ENCODE measurements around the gene PPP1R26. TPM values are rescaled to one million over a fixed set of nuclear protein-coding genes. Genes with fewer than 3 reads are reported as not detected.

PPP1R26 gene
- total and polyA plus RNA-seq, 2 of the 4 experiments (the other 2 are of a cell fraction), result 3.8 to 5.6 TPM

DNA sequence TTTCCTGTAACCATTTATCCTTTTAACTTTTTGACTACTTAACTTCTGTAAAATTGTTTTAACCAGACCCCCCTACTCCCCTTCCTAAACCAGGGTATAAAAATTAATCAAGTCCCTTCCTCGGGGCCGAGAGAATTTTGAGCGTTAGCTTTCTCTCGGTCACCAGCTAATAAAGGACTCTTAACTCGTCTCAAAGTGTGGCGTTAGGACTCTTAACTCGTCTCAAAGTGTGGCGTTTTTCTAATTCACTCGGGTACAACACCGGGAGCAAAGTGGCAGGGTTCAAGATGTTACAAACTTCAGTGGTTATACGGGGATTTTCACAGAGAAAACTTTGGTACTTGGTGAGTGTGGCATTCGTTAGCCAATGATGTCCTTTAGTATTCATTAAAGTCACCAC, 39.7 kb upstream of the PPP1R26 start:
- Histone ChIP-seq H2BK15ac (ENCODE audit: low read depth, low read length) (no peak overlapping the region), H3K56ac (ENCODE audit: extremely low read depth, insufficient read depth, low read length) (no peak overlapping the region), H2BK20ac (ENCODE audit: low read depth, low read length) (no peak overlapping the region), H4K8ac (ENCODE audit: low read depth in 2 of 2, low read length in 2 of 2) (no peak overlapping the region), H3K9me1 (ENCODE audit: insufficient read depth, low read length) (no peaks in the 10 kb centered on the region), H3K9ac (ENCODE audit: low read depth, low read length) (no peak overlapping the region), H3K4me3 (ENCODE audit: insufficient read depth, low read depth, low read length) (no peak overlapping the region), H3K18ac (ENCODE audit: low read depth, low read length) (no peak overlapping the region), H3K27me3 (ENCODE audit: control insufficient read depth, insufficient read depth, low read length) (no peaks in the 10 kb centered on the region; the same call in 1 of the 2 replicates), H4K20me1 (ENCODE audit: insufficient read depth, low read length) (no peaks in the 10 kb centered on the region), H3K36me3 (ENCODE audit: control insufficient read depth, insufficient read depth, low read length) (no peaks in the 10 kb centered on the region), H3K4ac (ENCODE audit: low read depth, low read length) (no peak overlapping the region), H2AK9ac (replicated peaks; ENCODE audit: low read depth, low read length, poor library complexity) (no peak overlapping the region), H2BK5ac (ENCODE audit: low read depth, low read length, poor library complexity, severe bottlenecking) (no peak overlapping the region), H3K27ac (ENCODE audit: insufficient read depth, low read length) (no peak overlapping the region), H3K4me2 (ENCODE audit: low read depth, low read length) (no peak overlapping the region), H2AK5ac (ENCODE audit: low read depth, low read length) (no peak overlapping the region), H3K14ac (replicated peaks; ENCODE audit: low read depth, low read length) (no peak overlapping the region), H4K91ac (ENCODE audit: insufficient read depth, low read depth, low read length) (no peak overlapping the region), H3K9me3 (ENCODE audit: control insufficient read depth, insufficient read depth, low read length) (no peaks in the 10 kb centered on the region), H2AFZ (replicated peaks; ENCODE audit: low read length, poor library complexity) (no peak overlapping the region), H4K5ac (ENCODE audit: low read depth, low read length) (no peak overlapping the region), H2BK120ac (ENCODE audit: low read depth, low read length) (no peak overlapping the region), H3K4me1 (ENCODE audit: control insufficient read depth, insufficient read depth, low read length) (no peaks in the 10 kb centered on the region), H3K23ac (ENCODE audit: low read depth, low read length) (no peak overlapping the region), H3K79me1 (ENCODE audit: low read depth in 1 of 2, low read length in 2 of 2) (no peaks in the 10 kb centered on the region)
- DNase-seq (no peak), ATAC-seq (ENCODE audit: low read depth) (no peak)
- 35% methylated on average over 10 of the region's 12 CpGs; no CpG with 5 or more reads in 1 of the 2 experiments for WGBS, 2 experiments (ENCODE audit: extremely low coverage in 2 of 2, insufficient read length in 1 of 2)
- TF ChIP-seq, protein P1, sequence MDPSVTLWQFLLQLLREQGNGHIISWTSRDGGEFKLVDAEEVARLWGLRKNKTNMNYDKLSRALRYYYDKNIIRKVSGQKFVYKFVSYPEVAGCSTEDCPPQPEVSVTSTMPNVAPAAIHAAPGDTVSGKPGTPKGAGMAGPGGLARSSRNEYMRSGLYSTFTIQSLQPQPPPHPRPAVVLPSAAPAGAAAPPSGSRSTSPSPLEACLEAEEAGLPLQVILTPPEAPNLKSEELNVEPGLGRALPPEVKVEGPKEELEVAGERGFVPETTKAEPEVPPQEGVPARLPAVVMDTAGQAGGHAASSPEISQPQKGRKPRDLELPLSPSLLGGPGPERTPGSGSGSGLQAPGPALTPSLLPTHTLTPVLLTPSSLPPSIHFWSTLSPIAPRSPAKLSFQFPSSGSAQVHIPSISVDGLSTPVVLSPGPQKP (IDR thresholded peaks at IDR 0.05; ENCODE audit: borderline replicate concordance, low read depth, low read length), result no peak
- TF ChIP-seq, protein P2, sequence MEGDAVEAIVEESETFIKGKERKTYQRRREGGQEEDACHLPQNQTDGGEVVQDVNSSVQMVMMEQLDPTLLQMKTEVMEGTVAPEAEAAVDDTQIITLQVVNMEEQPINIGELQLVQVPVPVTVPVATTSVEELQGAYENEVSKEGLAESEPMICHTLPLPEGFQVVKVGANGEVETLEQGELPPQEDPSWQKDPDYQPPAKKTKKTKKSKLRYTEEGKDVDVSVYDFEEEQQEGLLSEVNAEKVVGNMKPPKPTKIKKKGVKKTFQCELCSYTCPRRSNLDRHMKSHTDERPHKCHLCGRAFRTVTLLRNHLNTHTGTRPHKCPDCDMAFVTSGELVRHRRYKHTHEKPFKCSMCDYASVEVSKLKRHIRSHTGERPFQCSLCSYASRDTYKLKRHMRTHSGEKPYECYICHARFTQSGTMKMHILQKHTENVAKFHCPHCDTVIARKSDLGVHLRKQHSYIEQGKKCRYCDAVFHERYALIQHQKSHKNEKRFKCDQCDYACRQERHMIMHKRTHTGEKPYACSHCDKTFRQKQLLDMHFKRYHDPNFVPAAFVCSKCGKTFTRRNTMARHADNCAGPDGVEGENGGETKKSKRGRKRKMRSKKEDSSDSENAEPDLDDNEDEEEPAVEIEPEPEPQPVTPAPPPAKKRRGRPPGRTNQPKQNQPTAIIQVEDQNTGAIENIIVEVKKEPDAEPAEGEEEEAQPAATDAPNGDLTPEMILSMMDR (conservative IDR thresholded peaks at IDR 0.05; ENCODE audit: low read depth, low read length), result no peak
- TF ChIP-seq RAD21 (IDR thresholded peaks at IDR 0.05; ENCODE audit: low read length) (no peak), BHLHE40 (IDR thresholded peaks at IDR 0.05; ENCODE audit: low read depth, low read length) (no peak), FOS (IDR thresholded peaks at IDR 0.05; ENCODE audit: low read depth, low read length) (no peak), MAFK (IDR thresholded peaks at IDR 0.05; ENCODE audit: low read depth, low read length) (no peak), CHD1 (IDR thresholded peaks at IDR 0.05; ENCODE audit: low read depth, low read length) (no peak), MAZ (IDR thresholded peaks at IDR 0.05; ENCODE audit: borderline replicate concordance, low read depth, low read length) (no peak), MXI1 (IDR thresholded peaks at IDR 0.05; ENCODE audit: borderline replicate concordance, low read depth, low read length) (no peak), RFX5 (IDR thresholded peaks at IDR 0.05; ENCODE audit: low read depth, low read length) (no peak), CEBPB (IDR thresholded peaks at IDR 0.05; ENCODE audit: low read depth, low read length) (no peak), RCOR1 (IDR thresholded peaks at IDR 0.05; ENCODE audit: insufficient replicate concordance, low read length) (no peak), USF2 (IDR thresholded peaks at IDR 0.05; ENCODE audit: low read depth, low read length) (no peak), NFE2L2 (IDR thresholded peaks at IDR 0.05; ENCODE audit: low read depth, low read length) (no peak), SMC3 (IDR thresholded peaks at IDR 0.05; ENCODE audit: low read depth, low read length) (no peak), POLR2A (IDR thresholded peaks at IDR 0.05; ENCODE audit: low read depth, low read length) (no peak)
- BruUV-seq (replicated peaks), result no TSS peak
- in situ Hi-C loops (cut with MboI; ENCODE audit: low sequenced_read_pairs) (no loop called here), dilution Hi-C loops (cut with HindIII; ENCODE audit: low sequenced_read_pairs, unreplicated experiment) (no loop called here), intact Hi-C loops (cut with micrococcal nuclease) (no loop called here)
- ChIA-PET POLR2A (ENCODE audit: unreplicated experiment) (no interaction called here), CTCF (interaction anchor here (0.9 kb wide), 1 partner anchor 13 kb away, joined by 5 read pairs; no protein-coding TSS in a partner anchor)
